Measurements from ENCODE around the gene ADCY10. TPM values are rescaled to one million over a fixed set of nuclear protein-coding genes. Genes with fewer than 3 reads are reported as not detected.
A peak's percentile ranks its signal among the peaks of the same experiment; 100 is the strongest.

ADCY10 gene
- total and polyA plus RNA-seq, 9 of the 15 experiments (the other 6 are each of a cell fraction or from before 2014, with no cell fraction given): 0.08 to 0.86 (median 0.22) TPM

DNA sequence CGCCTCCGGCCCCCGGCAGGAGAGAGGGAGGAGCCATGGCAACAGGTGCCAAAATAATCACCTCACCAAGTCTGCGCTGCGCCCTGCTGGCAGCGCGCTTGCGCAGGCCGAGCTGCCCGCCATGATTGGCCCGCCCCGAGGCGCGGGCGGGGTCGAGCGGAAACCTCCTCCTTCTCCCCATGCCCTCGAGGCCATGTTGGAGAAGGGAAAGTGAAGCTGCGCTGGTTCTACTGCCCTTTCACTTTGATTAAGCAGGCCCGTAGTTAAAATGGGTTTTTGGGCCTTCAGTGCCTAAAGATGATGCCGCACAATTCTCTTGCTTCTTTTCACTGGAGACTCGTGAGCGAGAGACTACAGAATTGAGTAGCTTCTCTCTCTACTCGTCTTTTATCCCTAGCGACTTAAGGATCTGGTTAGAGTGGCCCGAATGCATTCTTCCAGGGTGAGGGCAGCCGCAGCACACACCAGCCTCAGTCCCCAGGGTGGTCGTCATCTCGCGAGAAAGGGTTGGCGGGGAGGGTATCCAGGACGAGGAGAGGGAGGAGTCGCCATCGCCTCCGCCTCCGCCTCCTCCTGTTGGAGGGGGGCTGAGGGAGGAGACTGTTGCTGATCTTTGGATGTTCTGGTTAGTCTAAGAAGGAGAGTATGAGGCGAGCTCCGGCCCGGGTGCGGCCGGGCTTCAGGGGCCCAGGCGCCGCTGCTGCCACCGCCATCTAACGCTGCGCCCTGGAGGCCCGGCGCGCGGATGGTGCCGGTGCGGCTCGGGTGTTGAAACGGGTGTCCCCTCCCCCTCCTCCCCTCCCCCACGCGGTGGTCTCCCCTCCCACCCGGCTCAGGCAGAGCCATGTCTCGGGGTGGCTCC lies 22.4 kb upstream of the ADCY10 start, which contains the start of gene DCAF6 (continued):
- TF ChIP-seq, protein P1, sequence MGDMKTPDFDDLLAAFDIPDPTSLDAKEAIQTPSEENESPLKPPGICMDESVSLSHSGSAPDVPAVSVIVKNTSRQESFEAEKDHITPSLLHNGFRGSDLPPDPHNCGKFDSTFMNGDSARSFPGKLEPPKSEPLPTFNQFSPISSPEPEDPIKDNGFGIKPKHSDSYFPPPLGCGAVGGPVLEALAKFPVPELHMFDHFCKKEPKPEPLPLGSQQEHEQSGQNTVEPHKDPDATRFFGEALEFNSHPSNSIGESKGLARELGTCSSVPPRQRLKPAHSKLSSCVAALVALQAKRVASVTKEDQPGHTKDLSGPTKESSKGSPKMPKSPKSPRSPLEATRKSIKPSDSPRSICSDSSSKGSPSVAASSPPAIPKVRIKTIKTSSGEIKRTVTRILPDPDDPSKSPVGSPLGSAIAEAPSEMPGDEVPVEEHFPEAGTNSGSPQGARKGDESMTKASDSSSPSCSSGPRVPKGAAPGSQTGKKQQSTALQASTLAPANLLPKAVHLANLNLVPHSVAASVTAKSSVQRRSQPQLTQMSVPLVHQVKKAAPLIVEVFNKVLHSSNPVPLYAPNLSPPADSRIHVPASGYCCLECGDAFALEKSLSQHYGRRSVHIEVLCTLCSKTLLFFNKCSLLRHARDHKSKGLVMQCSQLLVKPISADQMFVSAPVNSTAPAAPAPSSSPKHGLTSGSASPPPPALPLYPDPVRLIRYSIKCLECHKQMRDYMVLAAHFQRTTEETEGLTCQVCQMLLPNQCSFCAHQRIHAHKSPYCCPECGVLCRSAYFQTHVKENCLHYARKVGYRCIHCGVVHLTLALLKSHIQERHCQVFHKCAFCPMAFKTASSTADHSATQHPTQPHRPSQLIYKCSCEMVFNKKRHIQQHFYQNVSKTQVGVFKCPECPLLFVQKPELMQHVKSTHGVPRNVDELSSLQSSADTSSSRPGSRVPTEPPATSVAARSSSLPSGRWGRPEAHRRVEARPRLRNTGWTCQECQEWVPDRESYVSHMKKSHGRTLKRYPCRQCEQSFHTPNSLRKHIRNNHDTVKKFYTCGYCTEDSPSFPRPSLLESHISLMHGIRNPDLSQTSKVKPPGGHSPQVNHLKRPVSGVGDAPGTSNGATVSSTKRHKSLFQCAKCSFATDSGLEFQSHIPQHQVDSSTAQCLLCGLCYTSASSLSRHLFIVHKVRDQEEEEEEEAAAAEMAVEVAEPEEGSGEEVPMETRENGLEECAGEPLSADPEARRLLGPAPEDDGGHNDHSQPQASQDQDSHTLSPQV (IDR thresholded peaks at IDR 0.05): no peak
- TF ChIP-seq, protein P2, sequence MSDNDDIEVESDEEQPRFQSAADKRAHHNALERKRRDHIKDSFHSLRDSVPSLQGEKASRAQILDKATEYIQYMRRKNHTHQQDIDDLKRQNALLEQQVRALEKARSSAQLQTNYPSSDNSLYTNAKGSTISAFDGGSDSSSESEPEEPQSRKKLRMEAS (CRISPR knock-in tag; IDR thresholded peaks at IDR 0.05): peak; percentile 75
- TF ChIP-seq ZNF644 (tag; IDR thresholded peaks at IDR 0.05; ENCODE audit: low read depth) (peak; percentile 84), BHLHE40 (IDR thresholded peaks at IDR 0.05; ENCODE audit: low read length) (no peak; the same call in 1 of the 2 replicates), CSDE1 (IDR thresholded peaks at IDR 0.05) (0 out of 4 replicates have a peak, but pooled peaks of 1 of the 2 experiments have one; percentile 77), NFYB (IDR thresholded peaks at IDR 0.05; ENCODE audit: extremely low read depth, insufficient read length) (peak; percentile 45), HDAC6 (IDR thresholded peaks at IDR 0.05; ENCODE audit: low read depth, low read length) (no peak), ZNF175 (CRISPR knock-in tag; IDR thresholded peaks at IDR 0.05; ENCODE audit: low read depth) (no peak), RBM15 (IDR thresholded peaks at IDR 0.05; ENCODE audit: insufficient read depth, low read length) (no peak), TAF1 (IDR thresholded peaks at IDR 0.05; ENCODE audit: control insufficient read depth, extremely low read depth, insufficient read depth, low read length, severe bottlenecking) (peak; percentile 93), GABPB1 (CRISPR knock-in tag; IDR thresholded peaks at IDR 0.05) (peak; percentile 77)
- TF ChIP-seq, protein P3, sequence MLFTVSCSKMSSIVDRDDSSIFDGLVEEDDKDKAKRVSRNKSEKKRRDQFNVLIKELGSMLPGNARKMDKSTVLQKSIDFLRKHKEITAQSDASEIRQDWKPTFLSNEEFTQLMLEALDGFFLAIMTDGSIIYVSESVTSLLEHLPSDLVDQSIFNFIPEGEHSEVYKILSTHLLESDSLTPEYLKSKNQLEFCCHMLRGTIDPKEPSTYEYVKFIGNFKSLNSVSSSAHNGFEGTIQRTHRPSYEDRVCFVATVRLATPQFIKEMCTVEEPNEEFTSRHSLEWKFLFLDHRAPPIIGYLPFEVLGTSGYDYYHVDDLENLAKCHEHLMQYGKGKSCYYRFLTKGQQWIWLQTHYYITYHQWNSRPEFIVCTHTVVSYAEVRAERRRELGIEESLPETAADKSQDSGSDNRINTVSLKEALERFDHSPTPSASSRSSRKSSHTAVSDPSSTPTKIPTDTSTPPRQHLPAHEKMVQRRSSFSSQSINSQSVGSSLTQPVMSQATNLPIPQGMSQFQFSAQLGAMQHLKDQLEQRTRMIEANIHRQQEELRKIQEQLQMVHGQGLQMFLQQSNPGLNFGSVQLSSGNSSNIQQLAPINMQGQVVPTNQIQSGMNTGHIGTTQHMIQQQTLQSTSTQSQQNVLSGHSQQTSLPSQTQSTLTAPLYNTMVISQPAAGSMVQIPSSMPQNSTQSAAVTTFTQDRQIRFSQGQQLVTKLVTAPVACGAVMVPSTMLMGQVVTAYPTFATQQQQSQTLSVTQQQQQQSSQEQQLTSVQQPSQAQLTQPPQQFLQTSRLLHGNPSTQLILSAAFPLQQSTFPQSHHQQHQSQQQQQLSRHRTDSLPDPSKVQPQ (CRISPR knock-in tag; IDR thresholded peaks at IDR 0.05; ENCODE audit: borderline replicate concordance): no peak
- TF ChIP-seq, protein P4, sequence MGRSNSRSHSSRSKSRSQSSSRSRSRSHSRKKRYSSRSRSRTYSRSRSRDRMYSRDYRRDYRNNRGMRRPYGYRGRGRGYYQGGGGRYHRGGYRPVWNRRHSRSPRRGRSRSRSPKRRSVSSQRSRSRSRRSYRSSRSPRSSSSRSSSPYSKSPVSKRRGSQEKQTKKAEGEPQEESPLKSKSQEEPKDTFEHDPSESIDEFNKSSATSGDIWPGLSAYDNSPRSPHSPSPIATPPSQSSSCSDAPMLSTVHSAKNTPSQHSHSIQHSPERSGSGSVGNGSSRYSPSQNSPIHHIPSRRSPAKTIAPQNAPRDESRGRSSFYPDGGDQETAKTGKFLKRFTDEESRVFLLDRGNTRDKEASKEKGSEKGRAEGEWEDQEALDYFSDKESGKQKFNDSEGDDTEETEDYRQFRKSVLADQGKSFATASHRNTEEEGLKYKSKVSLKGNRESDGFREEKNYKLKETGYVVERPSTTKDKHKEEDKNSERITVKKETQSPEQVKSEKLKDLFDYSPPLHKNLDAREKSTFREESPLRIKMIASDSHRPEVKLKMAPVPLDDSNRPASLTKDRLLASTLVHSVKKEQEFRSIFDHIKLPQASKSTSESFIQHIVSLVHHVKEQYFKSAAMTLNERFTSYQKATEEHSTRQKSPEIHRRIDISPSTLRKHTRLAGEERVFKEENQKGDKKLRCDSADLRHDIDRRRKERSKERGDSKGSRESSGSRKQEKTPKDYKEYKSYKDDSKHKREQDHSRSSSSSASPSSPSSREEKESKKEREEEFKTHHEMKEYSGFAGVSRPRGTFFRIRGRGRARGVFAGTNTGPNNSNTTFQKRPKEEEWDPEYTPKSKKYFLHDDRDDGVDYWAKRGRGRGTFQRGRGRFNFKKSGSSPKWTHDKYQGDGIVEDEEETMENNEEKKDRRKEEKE (IDR thresholded peaks at IDR 0.05; ENCODE audit: borderline replicate concordance in 1 of 2, control insufficient read depth in 1 of 2, low read depth in 2 of 2, low read length in 1 of 2): no peak
- TF ChIP-seq, protein P5, sequence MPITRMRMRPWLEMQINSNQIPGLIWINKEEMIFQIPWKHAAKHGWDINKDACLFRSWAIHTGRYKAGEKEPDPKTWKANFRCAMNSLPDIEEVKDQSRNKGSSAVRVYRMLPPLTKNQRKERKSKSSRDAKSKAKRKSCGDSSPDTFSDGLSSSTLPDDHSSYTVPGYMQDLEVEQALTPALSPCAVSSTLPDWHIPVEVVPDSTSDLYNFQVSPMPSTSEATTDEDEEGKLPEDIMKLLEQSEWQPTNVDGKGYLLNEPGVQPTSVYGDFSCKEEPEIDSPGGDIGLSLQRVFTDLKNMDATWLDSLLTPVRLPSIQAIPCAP (CRISPR knock-in tag; IDR thresholded peaks at IDR 0.05; ENCODE audit: borderline replicate concordance): no peak
